ENCODE results near the gene LRRC9.
"Not testable (repeated sequence)": the region's sequence is repeated elsewhere in the genome, so short reads cannot be mapped to it uniquely, and the experiment has no call there.

LRRC9 gene

DNA sequence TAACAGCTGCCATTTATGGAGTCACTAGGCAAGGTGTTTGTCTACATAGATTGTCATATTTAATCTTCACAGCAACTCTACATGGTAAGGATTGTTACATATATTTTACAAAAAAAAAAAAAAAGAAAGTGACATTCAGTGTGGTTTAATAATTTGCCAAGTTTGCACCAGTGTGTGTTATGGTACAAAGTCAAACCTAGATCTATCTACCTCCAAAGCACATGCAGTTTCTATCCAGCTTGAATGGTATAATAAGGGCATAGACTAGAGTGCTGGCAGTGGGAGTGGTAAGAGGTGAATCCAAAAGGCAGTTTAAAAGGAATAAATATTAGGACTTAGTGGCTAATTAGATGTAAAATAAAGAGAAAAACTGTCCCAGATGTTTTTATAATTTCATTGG lies 105.6 kb downstream of the LRRC9 start:
- Histone ChIP-seq H3K27me3 (ENCODE audit: insufficient read depth, poor library complexity, severe bottlenecking) (no peaks in the 10 kb centered on the region), H3K4me3 (replicated peaks; ENCODE audit: insufficient read depth, low read length) (no peak overlapping the region), H3K27ac (replicated peaks) (no peak overlapping the region)
- TF ChIP-seq POLR2AphosphoS5 (IDR thresholded peaks at IDR 0.05; ENCODE audit: low read depth), result no peak
- no peak for TF ChIP-seq CTCF (IDR thresholded peaks at IDR 0.05; ENCODE audit: insufficient read depth, low read length)
- TF ChIP-seq SPI1 (IDR thresholded peaks at IDR 0.05; ENCODE audit: borderline replicate concordance, low read depth), result no peak
- no peak for TF ChIP-seq REST (IDR thresholded peaks at IDR 0.05; ENCODE audit: insufficient replicate concordance, low read depth)
- TF ChIP-seq GABPA (IDR thresholded peaks at IDR 0.05; ENCODE audit: low read depth), result no peak
- no peak for DNase-seq (ENCODE audit: low read depth in 1 of 2, low spot score in 1 of 2)

- no peak for DNase-seq (ENCODE audit: low read depth in 1 of 2, low spot score in 1 of 2)
- no peak overlapping the region for H3K4me3 ChIP-seq (replicated peaks; ENCODE audit: insufficient read depth, low read length)
- no peak for TF ChIP-seq GABPA (IDR thresholded peaks at IDR 0.05; ENCODE audit: low read depth)
- TF ChIP-seq POLR2AphosphoS5 (IDR thresholded peaks at IDR 0.05; ENCODE audit: low read depth), result no peak
- no peak for TF ChIP-seq SPI1 (IDR thresholded peaks at IDR 0.05; ENCODE audit: borderline replicate concordance, low read depth)
- no peak for TF ChIP-seq CTCF (IDR thresholded peaks at IDR 0.05; ENCODE audit: insufficient read depth, low read length)
- TF ChIP-seq REST (IDR thresholded peaks at IDR 0.05; ENCODE audit: insufficient replicate concordance, low read depth), result no peak
- no peak overlapping the region for H3K27ac ChIP-seq (replicated peaks)
- H3K27me3 ChIP-seq (ENCODE audit: insufficient read depth, poor library complexity, severe bottlenecking), result no peaks in the 10 kb centered on the region
Observed at GRCh38 chr14:60035177-60035576, 115.2 kb downstream of the LRRC9 start.

DNA sequence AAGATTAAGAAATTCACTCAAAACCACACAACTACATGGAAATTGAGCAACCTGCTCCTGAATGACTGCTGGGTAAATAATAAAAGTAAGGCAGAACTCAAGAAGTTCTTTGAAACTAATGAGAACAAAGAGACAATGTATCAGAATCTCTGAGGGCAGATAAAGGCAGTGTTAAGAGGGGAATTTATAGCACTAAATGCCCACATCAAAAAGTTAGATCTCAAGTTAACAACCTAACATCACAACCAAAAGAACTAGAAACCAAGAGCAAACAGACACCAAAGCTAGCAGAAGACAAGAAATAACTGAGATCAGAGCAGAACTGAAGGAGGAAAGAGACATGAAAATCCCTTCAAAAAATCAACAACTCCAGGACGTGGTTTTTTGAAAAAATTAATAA lies 128.0 kb downstream of the LRRC9 start:
- not testable (repeated sequence) for H3K27ac ChIP-seq (replicated peaks); H3K27me3 ChIP-seq (ENCODE audit: insufficient read depth, poor library complexity, severe bottlenecking); H3K4me3 ChIP-seq (replicated peaks; ENCODE audit: insufficient read depth, low read length); DNase-seq (ENCODE audit: low read depth in 1 of 2, low spot score in 1 of 2)

GRCh38 chr14:60051721-60052221 lies 131.8 kb downstream of the LRRC9 start:
- no peaks in the 10 kb centered on the region for H3K27me3 ChIP-seq (ENCODE audit: insufficient read depth, poor library complexity, severe bottlenecking)
- TF ChIP-seq POLR2AphosphoS5 (IDR thresholded peaks at IDR 0.05; ENCODE audit: low read depth), result no peak
- no peak for TF ChIP-seq GABPA (IDR thresholded peaks at IDR 0.05; ENCODE audit: low read depth)
- TF ChIP-seq REST (IDR thresholded peaks at IDR 0.05; ENCODE audit: insufficient replicate concordance, low read depth), result no peak
- TF ChIP-seq CTCF (IDR thresholded peaks at IDR 0.05; ENCODE audit: insufficient read depth, low read length), result no peak
- TF ChIP-seq SPI1 (IDR thresholded peaks at IDR 0.05; ENCODE audit: borderline replicate concordance, low read depth), result no peak
- no peak overlapping the region for H3K4me3 ChIP-seq (replicated peaks; ENCODE audit: insufficient read depth, low read length)
- H3K27ac ChIP-seq (replicated peaks), result no peak overlapping the region
- DNase-seq (ENCODE audit: low read depth in 1 of 2, low spot score in 1 of 2), result no peak
